GM12873 (cell line): Measurements from ENCODE around the gene GOLT1A.

Experiments used
- CTCF ChIP-seq: IDR thresholded peaks from 2 replicates; pipeline ENCODE4 v1.5.1; 2012; ENCODE audit warnings: low read depth, mild to moderate bottlenecking, moderate library complexity, low read length, control low read depth; ENCODE audit not compliant: insufficient read depth; ENCODE audit errors: missing control alignments

The GOLT1A gene

GRCh38 chr1:204194771-204195170 lies 19.0 kb downstream of the GOLT1A start:
- no peak for TF ChIP-seq CTCF

- no peak for TF ChIP-seq CTCF
Measured at GRCh38 chr1:204194080-204194479, 19.7 kb downstream of the GOLT1A start.

- TF ChIP-seq CTCF = no peak
Measured at GRCh38 chr1:204192589-204193352, 21.0 kb downstream of the GOLT1A start.

- TF ChIP-seq CTCF = no peak
Measured at GRCh38 chr1:204192046-204192445, 21.7 kb downstream of the GOLT1A start.

GRCh38 chr1:204191456-204191855 lies 22.3 kb downstream of the GOLT1A start:
- TF ChIP-seq CTCF = no peak

GRCh38 chr1:204190212-204191211 lies 23.3 kb downstream of the GOLT1A start:
- TF ChIP-seq CTCF = no peak
